Stimulated activated CD8-positive, alpha-beta memory T cell treated with anti-CD3 and anti-CD28 coated beads, Interleukin-12 subunit alpha, Interleukin-12 subunit beta, amount 100 ng/mL, for 4 hours (primary cell): ENCODE results near the gene CIT.
"Not testable (repeated sequence)": the region's sequence is repeated elsewhere in the genome, so short reads cannot be mapped to it uniquely, and the experiment has no call there.

Experiments
- DNase-seq: peaks from one replicate; pipeline ENCODE4 v3.0.0-alpha.2; 2020; ENCODE audit warnings: low read depth

CIT gene

DNA sequence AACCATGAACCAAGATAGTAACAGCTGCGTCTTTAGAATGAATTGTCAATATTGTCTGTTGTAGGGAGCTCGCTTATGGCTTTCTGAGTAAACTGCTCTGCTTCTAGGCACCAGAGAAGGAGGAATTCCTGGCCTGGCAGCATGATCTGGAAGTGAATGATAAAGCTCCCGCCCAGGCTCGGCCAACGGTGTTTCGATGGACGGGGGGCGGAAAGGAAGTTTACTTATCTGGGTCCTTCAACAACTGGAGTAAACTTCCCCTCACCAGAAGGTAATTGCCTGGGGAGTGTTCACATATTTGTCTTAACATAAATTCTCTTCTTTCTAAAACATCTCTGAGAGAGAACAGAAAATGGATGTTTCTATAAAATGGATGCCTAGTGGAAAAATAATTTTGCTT lies 204.9 kb downstream of the CIT start:
- no peak for DNase-seq

DNA sequence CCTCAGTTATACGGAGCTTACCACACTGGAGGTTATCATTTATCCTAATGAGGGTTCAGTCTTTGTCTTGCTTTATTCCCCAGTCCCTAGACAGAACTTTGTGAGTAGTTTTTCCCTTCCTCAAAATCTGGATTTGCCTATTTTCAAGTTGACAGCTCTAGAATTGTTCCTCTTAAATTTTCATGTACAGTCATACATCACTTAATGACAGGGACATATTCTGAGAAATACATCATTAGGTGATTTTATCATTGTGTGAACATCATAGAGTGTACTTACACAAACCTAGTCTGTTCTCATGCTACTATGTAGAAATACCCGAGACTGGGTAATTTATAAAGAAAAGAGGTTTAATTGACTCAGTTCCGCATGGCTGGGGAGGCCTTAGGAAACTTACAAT lies 206.1 kb downstream of the CIT start:
- no peak for DNase-seq

DNA sequence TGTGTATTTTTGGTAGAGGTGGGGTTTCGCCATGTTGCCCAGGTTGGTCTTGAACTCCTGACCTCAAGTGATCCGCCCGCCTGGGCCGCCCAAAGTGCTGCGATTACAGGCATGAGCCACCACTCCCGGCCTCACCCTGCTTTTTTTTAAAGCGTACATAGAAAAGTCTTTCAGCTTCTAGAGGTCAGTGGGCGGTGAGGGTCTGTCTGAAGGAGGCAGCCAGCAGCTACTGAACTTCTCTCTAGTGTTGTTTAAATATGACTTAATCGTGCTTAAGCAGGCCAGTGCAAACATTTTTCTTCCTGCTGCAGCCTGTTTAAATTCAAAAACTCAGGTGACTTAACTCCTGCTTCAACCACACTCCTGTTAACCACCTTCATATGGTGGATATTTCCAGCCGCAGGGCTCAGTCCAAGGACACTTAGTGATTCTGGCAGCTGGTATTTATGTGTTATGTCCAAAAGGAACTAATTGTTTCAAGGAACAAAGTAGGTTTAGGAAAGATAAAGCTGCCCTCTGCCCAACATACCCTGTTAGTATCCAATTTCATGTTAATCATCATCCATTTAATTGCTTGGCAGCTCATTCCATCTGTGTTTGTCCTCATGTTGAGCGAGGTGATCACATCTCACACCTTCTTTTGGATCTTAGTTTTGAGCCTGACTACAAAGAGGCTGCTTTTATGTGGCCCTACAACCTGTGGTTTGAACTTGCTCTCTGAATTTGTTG lies 207.2 kb downstream of the CIT start:
- no peak for DNase-seq

DNA sequence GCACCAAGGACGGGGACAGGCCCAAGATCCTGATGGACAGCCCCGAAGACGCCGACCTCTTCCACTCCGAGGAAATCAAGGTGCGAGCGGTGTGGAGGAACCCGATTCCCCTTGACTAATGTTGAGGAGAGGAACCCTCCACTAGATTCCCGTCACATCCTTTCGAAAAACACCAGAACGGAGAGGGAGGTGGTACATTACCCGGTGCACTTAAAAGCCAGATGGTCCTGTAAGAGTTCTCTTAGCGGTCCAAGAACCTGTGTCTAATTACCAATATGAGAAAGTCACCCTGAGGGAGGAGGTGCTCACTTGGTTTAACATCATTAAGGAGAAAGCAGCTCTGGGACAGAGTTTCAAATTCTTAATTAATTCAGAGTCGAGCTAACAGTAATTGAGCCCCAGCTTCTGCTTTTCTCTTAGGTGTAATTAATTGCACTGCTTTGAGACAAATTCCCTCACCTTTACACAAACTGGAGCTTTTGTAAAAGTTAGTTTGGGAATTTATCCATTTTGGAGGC lies 208.7 kb downstream of the CIT start:
- DNase-seq, result no peak

DNA sequence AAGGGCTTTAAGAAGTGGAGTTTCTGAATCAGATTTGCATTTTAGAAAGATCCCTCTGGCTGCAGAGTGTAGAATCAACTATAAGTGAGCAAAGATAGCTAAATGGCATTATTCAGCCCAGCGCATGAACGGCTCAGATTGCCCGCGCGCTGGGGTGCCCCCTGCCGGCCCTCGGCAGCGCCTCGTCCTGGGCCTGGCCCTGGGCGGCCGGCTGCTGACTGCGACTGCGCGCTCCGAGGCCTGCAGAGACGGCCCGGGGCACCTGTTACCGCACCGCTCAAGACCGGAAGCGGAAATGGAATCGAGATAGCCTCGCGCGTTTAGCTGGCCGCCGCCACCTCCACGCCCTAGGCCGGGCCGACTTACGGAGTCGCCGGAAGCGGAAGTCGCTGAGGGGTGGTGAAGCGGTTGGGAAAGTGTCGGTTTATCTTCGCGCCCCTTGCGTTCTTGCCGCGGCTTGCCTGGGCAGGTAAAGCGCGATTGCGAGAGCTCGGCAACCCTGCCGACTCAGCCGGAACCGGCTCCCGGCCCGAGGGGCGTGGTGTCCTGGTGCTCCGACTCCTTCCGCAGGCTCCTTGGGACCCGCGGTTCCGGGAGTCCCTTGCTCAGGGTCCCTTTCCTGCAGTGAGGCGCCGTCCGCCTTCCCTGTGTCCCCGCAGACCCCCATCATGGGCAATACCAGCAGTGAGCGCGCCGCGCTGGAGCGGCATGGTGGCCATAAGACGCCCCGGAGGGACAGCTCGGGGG lies 209.4 kb downstream of the CIT start, which contains the start of gene PRKAB1:
PRKAB1 (plus strand) TSS at position 557 of the 747 bp plus-strand sequence; CDS start at position 669, 112 bp downstream.
- peak; percentile 93 for DNase-seq

DNA sequence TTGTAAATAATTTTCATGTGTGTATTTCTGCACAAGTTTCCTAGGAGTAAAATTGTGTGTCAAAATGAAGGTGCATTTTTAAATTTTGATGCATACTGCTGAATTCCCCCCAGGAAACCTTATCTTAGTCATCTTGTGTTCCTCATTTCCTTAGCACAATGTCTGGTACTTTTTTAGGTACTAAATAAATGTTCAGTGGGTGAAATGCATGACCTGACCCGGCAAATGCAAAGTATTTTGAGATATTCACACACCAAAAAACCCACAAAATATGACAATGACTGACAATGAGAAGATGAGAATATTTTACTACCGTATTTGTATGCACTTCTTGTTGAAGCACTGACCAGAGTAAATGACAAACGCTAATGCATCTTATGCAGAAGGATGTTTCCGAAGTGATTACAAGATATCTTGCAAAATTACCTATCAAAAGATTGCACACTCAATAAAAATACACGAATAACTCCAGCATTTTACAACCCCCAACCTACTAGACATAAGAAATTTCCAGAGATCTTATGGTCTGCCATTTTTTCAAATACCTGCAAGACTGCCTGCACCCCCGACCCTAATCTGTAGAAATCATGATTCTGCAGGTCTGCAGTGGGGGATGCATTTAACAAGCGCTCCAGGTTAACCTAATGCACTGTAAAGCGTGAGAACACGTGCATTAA lies 210.1 kb downstream of the CIT start:
- no peak for DNase-seq

DNA sequence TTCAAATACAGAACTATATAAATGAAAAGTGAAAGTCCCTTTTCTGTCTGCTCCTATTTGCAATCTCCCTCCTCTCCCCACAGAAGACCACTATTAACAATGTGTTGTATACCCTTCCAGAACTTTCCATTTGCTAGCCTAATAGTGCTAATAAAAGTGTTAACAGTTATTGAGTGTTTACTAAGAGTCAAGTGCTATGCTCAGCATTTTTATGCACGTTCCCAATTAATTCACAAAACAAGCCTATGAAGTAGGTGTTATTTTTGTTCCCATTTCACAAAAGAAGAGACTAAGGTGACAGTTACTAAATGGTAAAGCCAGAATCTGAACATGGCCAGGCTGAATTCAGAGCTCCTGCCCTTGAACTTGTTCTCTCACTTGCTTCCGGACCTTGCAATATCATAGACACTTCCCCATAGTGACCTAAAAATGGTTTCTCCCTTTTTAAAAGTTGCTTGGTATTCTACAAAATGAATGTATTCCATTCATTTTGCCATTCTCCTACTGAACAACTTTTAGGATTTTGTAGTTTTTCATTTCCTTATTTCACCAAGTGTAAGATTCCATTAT lies 210.8 kb downstream of the CIT start:
- DNase-seq, result no peak

DNA sequence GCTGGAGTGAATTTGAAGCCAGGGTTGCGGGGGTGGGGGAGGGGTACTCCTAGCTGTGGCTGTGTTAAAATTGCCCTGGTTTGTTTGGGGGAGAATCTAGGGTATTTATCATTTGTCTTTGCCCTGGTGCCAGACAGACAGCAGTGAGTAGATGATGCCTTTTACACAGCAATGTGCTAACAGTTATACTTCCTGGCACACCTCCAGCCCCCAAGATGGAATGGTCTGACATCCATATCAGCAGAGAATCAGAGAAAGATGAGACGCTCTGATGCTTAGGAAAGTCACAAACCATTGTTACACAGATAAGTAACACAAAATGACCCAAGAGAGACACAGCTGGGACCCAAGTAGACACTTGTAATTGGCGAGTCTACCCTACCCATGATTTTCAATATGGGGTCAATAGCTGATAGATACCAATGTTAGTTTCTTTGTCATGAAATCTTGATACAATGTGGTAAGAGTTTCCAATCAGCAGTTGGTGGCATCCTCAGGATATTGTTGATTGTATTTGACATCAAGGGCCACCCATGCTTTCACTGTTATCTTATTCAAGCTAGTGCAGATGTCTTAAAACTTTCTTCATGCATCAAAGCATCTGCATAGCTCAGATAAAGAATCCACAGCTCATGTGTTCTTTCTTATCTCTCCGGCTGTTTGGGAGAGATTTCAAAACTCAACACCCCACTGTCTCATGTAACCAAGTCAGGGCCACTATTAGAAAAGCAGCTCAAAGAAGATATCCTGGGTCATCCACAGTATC lies 211.8 kb downstream of the CIT start:
- DNase-seq, result no peak

DNA sequence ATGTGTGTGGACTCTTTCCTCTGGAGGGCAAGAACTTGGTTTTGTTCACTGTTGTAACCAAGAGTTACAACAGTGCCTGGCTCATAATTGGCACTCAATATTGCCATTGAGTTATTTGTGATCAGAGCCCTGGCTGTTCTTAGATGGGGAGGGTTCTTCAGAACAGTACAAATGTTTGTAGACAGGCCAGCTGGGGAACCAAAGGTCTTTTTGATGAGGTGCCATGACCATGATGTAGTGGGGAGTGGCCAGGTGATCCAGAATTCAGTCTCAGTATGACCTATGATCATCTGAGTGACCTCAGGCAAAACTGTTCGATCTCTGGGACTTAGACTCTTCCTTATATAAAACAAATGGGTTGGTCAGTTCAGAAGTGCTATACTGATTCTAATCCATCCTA lies 212.5 kb downstream of the CIT start:
- no peak for DNase-seq

DNA sequence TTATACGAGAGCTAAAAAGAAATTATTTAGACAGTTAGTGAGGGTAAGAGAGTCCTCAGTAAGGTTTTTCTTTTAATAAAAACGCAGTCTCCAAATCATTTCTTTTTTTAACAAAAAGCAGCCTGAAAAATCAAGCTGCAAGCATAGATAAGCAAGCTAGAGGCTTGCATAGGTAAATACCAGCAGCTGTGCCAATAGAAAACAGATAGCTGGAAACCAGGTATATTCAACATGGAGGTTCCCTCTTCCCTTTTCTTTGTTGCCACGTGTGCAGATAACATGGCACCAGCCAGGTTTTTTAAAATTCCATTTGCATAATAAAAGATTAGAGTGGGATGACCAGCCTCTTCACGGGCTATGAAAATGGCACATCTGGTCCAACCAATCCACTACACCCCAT lies 215.2 kb downstream of the CIT start:
- no peak for DNase-seq

DNA sequence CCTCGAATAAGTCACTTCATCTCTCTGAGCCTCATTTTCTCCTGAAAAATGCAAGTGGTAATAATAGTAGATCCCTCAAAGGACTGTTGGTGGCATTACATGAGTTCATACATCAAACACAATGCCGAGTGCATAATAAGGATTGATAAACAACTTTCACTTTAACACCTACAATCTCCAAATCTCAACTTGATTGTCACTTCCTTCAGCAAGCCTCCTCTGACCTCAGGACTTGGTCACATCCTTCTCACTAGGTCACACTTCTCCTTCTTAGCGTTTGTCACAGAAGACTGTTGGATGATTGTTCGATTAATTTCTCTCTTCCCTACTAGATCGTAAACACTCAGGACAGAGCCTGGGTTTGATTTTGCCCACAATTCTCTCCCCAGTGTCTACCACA lies 217.0 kb downstream of the CIT start:
- DNase-seq, result no peak

DNA sequence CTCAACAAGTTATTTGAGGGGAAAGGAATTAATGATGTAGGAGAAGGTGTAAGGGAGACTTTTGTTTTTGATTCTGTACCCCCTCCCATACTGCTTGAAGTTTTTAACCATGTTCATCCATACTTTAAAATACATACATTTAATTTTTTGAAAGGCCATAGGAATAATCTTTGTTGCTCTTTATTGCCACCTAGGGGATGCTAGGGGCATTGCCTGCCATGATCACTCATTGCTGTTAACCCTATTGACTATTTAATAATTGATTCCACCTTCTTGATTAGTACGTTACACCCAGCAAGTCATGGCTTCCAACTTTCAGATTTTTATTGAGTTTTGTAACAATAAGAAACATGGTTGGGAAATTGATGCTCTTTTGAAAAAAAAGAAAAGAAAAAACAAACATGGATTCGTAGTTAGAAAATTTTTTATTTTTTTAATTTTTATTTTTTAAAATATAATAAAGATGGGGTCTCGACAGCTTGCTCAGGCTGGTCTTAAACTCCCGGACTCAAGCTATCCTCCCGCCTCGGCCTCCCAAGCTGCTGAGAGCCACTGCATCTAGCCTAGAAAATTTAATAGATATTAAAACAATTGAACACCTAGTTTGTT lies 217.7 kb downstream of the CIT start:
- no peak for DNase-seq

DNA sequence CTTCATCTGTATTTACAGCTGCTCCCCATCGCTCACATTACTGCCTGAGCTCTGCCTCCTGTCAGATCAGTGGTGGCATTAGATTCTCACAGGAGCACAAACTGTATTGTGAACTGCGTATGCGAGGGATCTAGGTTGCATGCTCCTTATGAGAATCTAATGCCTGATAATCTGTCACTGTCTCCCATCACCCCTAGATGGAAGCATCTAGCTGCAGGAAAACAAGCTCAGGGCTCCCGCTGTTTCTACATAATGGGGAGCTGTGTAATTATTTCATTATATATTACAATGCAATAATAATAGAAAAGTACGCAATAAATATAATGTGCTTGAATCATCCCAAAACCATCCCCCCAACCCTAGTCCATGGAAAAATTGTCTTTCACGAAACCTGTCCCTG lies 219.0 kb downstream of the CIT start:
- not testable (repeated sequence) for DNase-seq

DNA sequence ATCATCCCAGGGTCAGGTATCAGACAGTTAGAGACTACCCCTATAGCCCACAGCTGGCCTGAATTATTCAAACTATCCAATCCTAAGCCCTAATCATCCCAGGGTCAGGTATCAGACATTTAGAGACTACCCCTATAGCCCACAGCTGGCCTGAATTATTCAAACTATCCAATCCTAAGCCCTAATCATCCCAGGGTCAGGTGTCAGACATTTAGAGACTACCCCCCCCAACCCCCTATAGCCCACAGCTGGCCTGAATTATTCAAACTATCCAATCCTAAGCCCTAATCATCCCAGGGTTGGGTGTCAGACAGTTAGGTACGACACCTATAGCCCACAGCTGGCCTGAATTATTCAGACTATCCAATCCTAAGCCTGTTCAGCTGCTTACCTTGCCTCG lies 220.1 kb downstream of the CIT start:
- DNase-seq, result not testable (repeated sequence)

DNA sequence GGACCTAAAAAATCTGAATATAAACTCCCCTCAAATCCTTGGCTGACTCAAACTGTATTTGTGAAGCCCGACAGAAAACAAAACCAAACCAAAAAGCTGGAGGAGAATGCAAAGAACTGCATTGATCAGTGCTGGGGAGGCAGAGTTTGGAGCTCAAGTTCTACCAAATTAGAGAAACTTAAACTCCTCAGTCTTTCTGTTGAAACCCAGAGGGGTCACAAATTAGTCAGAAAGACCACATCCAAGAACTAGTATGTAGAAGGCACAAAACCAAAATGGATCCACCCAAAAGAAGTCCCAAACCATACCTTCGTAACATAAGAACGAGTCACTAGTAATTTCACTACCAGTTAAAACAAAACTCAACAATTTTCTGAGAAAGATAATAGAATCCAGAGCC lies 224.5 kb downstream of the CIT start:
- no peak for DNase-seq

DNA sequence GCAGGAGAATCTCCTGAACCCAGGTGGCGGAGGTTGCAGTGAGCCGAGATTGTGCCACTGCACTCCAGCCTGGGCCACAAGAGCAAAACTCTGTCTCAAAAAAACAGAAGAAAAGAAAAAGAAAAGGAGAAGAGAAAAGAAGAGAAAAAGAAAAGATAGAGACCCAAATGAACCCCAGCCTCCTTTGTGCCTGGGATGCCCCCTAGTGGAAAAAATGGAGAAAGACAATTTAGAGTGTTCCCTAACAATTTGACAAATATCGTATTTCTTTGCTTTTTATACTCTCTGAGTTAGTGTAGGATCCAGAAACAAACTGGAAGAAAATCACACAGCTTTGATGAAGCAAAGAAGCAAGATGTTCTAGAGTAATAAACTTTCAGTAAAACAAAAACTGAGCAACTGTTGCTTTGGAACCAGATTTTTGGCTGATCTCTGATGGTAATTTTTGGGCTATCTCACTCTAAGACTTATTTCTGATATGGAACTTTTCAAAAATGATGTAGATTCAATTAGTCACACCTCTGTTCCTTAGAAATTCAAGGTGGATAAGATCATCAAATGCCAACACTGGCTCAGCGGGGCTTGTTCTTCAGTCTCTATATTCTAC lies 227.8 kb downstream of the CIT start:
- DNase-seq, result no peak

DNA sequence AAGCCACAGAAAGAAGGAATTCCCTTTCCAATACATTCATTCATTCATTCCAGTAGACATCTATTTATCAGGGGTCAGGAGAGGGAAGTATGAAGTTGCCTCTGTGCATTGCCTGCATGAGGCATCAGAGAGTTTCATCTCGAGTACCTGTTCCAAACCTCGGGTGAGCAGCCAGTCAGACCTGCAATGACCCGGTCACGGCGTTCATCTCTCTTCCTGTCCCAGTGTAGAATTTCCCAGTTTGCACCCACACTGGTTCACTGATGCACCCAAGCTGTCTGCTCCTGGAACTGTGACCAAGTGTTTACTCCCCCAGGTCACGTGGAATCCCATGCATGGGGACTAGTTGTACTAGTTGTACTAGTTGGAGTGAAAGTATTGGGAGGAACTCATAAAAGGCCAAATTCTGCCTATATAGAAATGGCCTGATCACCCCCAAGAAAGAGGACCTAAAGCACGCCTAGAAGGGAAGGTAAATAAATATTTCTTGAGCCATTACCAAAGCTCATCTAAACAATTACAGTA lies 231.5 kb downstream of the CIT start:
- DNase-seq, result no peak

DNA sequence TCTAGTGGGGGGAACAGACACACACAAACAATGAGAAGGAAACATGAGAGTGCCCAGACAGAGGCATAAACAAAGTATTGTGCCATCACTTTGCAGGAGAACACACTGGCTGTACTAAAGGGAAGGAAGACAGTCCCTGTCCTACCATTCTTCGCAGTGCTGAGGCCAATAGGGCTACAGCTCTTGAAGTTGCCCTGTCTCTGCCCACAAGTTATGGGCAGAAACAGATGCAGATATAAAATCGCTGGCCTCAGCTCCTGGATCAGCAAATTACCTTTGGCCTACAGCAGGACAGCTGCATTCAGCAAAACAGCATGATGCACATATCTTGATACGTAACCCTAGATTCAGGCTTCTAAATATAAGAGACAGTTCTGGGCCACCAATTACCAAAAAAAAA lies 232.2 kb downstream of the CIT start:
- no peak for DNase-seq

DNA sequence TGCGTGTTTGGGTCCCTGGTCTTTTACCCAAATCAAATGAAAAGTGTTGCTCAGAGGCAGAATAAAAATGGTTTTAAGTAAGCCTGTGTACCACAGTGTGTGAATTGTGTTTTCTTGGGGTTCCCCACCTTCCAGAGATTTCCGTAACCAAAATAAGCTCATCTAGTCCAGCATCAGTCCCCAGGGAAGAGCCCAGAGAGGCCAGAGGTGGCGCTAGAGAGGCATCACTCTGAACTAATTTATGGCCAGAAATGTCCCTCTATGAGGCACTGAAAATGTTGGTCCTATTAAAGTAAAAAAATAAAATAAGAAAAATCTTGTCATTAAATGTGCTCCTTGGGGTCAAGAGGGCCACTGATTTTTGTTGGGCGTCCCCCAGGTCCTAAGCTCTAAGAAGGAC lies 234.1 kb downstream of the CIT start:
- no peak for DNase-seq
